Measurements from ENCODE around the gene DNAH17.
A peak's percentile ranks its signal among the peaks of the same experiment; 100 is the strongest.
"Not testable (repeated sequence)": the region's sequence is repeated elsewhere in the genome, so short reads cannot be mapped to it uniquely, and the experiment has no call there.

Gene DNAH17

DNA sequence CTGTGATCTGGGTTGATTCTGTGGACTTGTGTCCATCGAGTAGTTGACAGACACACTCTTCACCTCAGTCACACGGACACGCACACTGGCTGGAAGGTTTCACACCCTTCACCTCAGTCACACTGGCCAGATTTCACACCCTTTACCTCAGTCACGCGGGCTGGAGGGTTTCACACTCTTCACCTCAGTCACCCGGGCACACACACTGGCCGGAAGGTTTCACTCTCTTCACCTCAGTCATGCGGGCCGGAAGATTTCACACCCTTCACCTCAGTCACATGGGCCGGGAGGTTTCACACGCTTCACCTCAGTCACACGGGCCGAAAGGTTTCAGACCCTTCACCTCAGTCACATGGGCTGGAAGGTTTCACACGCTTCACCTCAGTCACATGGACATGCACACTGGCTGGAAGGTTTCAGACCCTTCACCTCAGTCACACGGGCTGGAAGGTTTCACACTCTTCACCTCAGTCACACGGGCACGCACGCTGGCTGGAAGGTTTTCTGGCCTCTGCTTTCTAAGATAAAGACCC, 102.5 kb downstream of the DNAH17 start:
- no peak for DNase-seq

DNA sequence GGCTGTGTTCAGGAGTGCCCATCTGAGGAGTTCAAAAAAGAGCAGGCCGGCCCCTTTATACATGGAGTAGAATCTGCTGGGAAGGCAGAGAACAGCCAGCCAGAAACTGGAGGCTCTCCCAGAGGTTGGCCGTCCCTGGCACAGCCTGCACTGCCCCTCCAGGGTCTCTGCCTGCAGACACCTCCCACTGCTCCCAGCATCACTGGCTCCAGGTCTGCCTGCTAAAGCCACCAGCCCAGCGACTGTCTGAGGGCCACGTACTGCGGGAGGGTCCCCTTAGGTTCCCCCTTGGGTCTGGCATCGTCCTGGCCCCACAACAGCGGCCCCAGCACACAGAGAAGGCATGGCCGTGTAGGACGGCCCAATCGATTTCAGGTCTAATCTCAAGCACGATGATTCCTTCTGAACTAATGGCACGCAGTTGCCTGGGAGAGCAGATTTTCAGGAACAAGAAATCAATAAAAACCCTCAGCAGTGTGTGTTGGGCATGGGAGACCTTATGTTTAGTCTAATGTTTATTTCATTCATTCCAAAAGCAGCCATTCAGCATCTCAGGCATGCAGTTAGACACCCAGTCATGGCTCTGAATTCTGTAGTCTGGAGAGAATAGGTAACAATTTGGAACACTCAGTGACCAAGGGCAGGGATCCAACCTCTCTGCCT, 103.1 kb downstream of the DNAH17 start:
- DNase-seq, result no peak

DNA sequence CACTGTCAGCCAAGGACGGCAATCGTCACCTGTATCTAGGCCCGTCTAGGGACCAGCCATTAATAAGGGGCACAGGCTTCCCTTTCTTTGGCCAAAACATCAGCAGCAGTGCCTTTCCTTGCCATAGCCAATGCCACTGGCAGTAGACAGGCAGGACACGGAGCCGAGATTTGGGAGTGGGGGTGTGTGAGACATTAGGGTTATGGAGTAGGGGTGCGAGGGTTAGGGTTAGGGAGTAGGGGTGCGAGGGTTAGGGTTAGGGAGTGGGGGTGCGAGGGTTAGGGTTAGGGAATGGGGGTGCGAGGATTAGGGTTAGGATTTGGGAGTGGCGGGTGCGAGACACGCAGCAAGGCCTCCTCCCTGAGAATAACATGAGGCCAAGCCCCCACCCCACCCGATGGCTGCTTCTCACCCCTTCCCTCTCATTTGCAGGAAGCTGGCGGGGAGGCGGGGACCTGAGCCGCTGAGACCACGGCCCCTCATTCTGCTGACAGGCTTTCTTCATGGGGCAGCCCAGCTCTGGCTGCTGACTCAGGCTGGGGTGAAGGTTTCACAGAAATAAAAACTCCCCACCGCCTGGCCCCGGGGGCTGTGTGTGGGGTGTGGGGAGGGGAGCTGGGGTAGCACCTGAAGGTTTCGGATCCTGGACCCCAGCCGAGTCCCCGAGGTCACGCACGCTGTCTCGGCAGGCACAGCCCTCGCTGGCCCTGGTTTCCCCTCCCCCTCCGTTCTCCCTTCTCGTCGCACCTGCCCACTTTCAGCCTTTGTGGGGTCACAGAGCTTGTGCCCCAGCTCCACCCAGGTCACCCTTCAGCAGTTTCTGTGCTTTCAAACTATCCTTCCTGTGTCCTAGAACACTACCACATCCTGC, 104.9 kb downstream of the DNAH17 start:
- DNase-seq, result no peak

DNA sequence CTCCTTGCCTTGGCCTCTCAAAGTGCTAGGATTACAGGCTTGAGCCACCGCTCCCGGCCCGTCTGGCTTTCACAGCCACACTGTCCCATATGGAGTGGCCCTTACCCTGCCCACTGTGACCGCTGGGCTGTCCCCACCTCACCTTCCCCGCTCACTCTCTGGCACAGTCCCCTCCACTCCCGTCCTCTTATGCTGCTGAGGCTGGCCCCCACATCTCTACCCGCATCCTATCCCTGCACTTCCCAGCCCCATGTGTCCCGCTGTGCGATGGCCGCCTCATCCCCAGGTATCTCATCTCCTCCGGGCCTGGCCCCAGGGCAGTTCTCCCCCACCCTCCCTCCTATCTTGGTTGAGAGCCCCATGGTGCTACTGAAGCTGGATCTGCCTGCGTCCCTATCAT, 105.6 kb downstream of the DNAH17 start:
- no peak for DNase-seq

DNA sequence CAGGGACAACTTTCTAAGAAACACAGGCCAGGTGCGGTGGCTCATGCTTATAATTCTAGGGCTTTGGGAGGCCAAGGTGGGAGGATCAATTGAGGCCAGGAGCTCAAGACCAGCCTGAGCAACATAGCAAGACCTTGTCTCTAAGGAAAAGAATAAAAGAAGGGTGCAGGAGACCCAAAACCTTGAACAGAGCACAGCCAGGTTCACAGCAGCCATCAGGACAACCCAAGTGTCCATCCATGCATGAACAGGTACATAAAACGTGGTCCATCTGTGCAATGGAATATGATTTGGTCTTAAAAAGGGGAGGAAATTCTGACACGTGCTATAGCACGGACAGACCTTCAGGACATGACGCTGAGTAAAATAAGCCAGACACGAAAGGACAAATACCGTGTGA, 107.8 kb downstream of the DNAH17 start:
- no peak for DNase-seq

DNA sequence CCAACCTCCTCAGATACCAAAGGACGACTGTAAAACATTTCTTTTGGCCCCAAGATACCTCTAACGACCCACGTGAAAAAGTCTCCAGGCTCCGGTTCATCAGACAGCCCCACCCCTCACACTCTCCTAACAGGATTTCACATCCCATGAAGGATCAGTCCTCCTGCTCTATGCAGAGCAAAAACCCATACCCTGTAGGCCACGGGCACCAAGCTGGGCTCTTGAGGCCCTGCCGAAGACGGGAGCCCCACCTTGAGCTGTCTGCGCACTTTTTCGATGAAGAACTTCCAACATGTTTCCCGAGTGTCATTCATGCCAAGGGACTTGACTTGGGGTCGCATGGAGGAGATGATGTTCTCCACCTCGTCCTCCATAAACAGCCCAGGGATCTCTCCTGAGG, 108.8 kb downstream of the DNAH17 start:
- no peak for DNase-seq

DNA sequence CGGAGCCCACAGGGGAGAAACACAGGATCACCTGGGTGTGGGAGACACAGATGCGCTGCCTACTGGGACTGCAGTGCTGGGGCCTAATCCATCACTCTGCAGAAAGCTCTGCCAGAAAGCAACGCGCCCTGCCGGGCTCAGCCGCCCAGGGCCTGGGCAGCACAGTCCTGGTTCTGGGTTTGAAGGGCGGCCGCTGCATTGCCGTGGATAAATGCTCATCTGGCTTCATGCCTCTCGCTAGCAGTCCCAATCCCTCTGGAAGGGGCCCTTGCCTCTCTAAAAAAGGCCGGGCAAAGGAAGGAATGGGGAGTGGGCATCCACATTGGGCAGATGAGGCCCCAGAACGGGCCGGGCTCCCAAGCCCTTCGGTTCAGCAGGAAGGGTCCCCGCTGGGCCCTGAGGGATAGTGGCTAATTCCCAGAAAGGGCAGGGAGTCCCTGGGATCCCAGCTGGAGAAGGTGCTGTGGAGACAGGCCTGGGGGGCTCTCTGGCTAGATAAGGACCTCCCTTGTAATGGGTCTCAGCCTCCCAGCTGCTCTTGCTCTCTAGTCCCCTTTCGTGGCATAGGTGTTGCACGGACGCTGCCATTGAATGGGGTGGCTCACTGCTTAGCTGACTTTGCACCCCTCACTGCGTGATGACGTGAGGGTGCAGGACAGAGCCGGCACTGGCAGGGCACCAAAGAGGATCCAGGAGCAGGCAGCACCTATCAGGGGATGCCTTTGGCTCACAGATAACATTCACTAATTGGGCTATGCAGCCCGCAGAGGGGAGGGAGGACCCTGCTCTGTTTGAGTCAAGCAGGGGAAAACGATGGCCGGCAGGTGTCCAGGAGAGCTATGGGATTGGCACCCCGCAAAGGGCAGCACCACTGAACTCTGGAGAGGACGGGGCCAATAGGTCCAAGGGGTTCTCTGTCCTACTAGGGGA, 110.1 kb downstream of the DNAH17 start:
- no peak for DNase-seq

DNA sequence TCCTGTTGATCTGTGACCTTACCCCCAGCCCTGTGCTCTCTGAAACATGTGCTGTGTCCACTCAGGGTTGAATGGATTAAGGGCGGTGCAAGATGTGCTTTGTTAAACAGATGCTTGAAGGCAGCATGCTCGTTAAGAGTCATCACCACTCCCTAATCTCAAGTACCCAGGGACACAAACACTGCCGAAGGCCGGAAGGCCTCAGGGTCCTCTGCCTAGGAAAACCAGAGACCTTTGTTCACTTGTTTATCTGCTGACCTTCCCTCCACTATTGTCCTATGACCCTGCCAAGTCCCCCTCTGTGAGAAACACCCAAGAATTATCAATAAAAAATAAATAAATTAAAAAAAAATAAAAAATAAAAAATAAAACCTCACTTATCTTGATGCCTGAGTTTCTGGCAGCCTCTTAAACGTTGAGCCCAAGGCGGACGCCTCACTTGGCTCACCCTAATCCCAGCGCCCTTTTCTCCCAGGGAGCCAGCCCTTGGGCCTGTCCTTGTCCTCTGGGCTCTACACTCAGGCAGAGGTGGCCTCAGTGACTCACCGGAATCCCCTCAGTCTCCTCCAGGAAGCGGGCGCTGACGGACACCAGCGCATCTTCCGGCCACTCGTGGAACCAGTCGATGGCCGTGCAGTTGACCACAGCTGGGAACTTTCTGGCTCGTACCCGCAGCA, 110.9 kb downstream of the DNAH17 start:
- DNase-seq, result not testable (repeated sequence)

DNA sequence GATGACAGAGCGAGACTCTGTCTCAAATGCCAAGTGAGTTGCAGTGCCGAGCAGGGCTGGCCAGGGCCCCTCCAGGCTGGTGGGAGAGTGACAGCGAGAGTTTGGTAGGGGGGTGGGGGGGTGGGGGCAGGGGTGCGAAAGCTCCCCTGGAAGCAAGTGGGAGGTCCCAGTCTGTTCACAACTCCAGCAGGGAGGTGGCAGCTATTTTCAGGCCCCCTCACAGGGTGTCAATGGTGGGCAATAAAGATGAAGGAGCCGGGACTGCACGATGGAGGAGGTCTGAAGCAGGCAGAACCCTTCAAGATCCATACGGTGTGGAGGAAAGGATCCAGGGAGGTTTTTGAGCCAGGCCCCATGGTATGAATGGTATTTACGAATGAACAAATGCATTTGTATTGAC, 115.0 kb downstream of the DNAH17 start:
- DNase-seq, result no peak

DNA sequence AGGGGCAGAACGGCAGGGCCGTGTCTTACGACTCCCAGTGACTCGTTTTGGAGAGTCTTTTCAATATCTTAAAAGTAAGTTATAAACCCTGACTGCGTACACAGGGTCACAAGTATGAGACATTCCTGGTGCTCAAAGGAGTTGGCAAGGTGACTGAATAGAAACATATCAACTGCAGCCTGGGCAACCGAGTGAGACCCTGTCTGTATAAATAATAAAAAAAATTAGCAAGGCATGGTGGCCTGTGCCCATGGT, 115.5 kb downstream of the DNAH17 start:
- no peak for DNase-seq

DNA sequence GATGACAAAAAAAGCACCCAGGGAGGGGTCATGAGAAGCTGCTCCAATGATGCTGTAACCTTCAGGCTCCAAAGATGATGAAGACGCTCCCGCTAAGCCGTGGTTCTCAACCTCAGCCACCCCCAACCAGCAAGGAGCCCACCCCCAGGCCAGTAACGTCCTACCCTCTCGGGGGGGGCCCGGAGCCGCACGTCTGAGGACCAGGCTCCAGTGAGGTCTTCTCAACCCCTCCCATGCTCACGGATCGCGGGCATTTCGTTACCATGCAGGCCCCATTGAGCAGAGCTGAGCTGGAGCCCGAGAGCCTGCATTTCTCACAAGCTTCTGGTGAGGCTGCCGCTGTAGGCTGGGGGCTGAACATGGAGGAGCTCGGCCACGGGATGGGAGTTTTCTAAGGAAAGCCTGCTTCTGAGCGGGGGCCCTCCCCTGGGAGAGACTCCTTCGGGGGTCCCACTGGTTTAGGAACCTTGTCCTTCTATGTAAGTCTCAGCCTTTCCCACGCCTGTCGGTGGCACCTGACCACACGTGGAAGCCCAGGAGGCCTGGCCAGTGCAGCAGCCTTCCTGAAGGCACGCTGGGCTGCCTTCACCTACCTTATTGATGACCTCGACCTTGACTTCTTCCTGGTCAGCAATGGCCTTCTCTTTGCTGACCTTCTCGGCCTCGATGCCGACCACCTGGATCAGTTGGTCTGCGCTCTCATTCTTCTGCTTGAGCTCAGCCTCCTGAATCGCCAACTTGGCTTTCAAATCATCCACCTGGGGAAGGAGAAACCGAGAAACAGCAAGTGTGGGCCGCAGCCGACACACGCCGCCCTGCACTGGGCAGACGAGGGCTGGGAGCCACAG, 116.0 kb downstream of the DNAH17 start:
- DNase-seq, result no peak

DNA sequence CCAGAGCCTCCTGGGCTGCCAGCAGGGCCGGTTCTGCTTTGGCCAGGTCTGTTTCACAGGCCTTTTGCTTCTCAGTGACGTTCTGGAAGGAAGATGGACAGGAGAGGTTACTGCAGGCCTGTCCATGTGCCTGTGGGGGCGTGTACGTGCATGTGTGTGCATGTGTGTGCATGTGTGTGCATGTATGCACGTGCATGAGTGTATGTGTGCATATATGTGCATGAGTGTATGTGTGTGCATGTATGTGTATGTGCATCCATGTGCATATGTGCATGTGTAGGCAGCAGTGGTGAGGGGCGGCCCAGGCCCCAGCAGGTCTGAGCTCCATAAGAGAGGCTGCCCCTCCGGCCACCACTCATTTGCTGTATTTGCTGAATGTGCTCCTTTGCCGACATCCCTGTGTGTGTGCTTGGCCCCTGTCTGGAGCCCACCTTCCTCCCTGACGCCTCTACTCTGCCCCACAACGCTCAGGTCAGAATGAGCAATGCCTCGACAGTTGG, 117.0 kb downstream of the DNAH17 start:
- DNase-seq, result no peak

DNA sequence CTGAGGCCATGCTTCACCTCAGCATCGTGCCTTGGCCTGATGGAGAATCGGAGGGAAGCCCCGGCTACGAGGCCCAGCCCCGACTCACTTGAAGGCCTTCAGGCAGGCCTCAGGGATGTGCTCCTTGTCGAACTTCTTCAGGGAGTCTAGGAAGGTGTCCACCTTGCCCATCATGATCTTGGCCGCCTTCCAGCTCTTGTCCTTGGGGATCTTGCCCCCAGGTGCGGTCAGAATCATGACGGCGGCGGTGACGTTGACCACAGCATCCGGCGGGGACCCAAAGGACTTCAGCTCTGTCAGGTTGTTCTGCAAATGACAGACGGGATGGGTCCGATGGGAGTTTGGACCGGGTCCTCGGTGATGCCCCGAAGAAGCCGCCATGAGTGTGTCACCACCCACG, 117.5 kb downstream of the DNAH17 start:
- no peak for DNase-seq

DNA sequence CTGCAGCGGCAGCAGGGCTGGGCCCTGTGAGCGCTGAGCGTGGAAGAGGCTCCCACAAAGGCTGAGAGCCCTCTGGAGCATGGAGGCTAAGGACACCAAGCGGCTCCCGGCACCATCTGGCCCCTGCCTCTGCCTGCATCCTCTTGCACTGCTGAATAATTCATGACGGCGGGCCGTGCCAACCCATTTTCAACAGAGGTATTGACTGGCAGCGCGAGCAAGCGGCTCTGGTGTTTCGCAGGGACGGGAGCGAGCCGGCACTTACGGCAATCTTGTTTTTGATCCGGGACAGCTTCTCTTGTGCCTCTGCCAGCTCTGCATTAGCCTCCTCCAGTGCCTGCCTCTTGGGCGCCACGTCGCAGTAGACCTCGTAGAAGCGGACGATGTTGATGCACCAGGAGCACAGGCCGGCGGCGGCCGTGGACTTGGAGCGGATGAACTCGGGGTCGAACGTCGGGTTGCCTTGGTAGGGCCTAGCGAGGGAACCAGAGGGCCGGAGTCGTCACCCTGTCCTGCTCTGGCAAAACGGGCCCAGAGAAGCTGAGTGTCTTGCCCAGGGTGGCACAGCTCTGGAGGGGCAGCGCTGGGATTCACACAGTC, 118.4 kb downstream of the DNAH17 start:
- peak; percentile 17 for DNase-seq

DNA sequence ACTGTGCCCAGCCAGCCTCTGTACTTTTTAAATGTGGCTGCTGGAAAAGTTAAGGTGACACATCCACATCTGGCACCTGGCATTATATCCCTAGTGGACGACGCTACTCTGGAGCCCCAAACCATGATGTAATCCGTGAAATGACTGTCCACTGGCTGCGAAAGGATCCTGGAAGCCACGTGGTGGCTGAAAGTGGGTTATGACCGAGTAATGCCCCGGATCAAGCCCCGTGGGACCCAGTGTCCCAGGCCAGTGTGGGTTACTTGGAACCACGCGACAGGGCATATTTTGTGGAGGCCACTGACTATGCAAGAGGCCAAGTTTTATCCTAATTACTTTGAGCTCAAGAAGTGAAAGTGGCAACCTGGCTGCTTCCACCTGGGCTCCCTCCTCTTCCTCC, 119.1 kb downstream of the DNAH17 start:
- DNase-seq, result no peak

DNA sequence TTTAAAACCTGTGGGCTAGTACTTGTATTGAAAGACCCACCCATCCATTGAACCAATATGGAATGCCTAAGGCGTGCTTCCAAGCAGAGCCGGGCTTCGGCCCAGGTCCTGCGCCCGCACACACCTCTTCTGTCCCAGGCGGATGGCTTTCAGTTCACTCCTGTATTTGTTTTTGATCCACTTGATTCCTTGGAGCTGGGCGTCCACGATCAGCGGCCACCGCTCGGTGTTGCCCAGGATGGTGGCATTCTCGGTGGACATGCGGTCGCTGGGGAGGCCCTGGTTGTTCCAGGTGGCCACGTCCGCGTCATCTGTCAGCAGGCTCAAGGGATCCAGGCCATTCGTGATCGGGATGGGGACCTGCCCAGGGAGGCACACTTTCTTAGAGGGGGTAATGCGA, 122.8 kb downstream of the DNAH17 start:
- DNase-seq, result no peak

DNA sequence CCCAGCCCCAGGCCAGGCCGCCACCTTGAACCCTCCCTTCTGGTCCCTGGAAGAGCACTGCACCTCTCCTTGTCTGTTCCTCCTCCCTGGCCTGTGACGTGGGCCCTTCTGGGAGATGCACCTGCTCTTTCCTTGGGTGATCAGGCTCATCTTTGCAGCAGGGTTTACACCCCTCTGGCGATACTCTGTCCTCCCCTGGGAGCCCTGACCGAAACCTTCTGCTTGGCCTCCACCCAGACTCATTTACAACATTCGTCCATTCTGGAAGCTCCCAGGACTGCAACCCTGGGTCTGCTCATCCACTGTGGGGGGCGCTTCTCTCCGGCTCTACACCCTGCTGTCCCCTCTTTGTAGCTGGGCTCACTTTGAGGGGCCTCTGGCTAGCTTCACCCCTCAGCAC, 125.4 kb downstream of the DNAH17 start:
- no peak for DNase-seq

DNA sequence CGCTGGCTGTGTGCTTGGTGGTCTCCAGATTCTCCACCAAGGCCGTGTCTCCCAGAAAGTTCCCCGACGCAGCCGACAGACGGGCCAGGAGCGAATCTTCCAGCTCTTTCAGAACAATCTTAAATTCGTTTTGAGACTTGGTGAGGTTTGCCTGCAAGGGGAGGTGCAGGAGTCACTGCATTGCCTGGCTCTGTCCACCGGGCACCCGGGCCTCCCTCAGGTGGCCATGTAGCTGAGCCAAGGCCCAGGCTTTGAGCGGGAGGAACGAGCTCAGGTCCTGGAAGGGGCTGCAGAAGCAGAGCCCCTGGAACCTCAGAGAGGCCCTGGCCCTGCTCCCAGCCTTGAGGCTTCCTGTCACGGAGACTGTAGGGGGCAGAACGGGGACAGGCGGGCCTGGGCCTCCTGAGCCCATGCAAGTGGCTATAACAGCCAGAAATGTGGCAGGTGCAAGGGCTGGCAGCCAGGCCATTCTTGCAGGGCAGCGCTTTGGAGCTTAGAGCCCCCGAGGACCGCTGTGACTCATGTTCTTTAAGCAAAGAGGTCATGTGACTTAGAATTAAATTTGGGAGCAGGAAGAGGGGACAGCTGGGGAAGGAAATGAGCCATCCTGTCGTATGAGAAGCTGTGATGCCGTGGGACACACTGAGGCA, 126.4 kb downstream of the DNAH17 start:
- DNase-seq, result peak; percentile 41

DNA sequence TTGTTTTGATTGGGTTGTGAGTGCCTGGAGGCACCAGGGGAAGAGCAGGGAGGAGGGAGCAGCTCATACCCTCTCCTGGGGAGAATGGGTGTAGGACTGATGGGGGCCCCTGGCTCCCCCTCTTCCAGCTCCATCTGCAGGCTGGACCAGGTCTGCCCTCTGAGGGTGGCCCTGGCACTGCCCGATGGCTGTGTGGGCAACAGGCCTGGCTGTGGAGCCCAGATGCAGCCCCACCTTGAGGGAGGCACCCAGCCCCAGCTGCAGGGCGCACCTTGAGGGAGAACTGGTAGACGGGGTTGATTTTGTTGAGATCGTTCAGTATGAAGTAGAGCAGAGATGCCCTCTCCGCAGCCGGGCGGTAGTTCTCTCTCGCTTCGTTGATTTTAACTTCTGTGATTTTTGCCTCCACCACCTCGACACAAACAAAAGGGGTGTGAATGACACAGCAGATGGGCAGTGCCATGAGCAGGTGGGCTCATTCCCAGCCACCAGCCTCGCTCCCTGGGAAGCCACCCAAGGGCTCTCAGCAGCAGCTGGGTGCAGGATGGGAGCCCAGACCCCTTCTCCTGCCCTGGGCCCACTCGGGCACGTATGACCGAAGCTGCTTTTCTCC, 127.1 kb downstream of the DNAH17 start:
- DNase-seq, result peak; percentile 66

DNA sequence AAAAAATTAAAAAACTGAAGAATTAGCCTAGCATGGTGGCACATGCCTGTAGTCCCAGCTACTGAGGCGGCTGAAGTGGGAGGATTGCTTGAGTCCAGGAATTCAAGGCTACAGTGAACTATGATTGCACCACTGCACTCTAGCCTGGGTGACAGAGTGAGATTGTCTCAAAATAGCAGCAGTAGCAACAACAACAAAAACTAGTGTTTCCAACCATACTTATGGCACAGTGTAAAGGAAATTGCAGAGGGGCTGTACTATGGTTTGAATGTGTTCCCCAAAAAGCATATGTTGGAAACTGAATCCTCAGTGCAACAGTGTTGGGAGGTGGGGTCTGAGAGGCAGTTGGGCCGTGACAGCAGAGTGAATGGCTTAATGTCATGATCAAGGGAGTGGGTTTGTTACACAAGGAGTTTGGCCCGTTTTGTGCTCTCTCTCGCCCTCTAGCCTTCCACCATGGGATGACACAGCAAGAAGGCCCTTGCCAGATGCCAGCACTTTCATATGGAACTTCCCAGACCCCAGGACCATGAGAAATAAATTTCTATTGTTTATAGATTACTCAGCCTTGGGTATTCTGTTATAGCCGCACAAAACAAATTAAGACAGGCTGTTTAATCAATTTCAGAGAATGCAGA, 128.7 kb downstream of the DNAH17 start:
- DNase-seq, result no peak

Data from NCI-H345 (cell line).